CD1c-positive myeloid dendritic cell (primary cell): ENCODE measurements around the gene C19orf81.
A peak's percentile ranks its signal among the peaks of the same experiment; 100 is the strongest.

Experiments
- DNase-seq: peaks from one replicate; pipeline ENCODE4 v3.0.0-alpha.2; 2016; ENCODE audit errors: extremely low spot score

Gene C19orf81

DNA sequence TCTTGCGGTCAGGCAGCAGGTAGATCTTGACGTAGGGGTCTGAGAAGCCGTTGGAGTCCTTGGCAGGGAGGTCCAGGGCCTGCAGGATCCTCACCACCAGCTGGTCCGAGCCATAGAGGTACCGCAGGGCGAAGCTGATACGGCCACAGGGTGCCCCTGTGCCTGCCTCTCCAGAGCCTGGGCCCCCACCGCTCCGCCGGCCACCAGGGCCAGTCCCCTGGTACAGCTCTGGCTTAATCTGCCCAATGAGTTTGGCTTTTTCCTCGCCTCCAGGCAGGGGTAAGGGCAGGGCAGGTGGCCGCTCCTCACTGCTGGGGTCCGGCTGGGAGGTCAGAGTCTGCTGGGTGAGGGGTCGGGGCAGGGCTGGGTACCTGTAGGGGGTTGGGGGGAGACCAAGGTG, 19.4 kb upstream of the C19orf81 start:
- DNase-seq: no peak

DNA sequence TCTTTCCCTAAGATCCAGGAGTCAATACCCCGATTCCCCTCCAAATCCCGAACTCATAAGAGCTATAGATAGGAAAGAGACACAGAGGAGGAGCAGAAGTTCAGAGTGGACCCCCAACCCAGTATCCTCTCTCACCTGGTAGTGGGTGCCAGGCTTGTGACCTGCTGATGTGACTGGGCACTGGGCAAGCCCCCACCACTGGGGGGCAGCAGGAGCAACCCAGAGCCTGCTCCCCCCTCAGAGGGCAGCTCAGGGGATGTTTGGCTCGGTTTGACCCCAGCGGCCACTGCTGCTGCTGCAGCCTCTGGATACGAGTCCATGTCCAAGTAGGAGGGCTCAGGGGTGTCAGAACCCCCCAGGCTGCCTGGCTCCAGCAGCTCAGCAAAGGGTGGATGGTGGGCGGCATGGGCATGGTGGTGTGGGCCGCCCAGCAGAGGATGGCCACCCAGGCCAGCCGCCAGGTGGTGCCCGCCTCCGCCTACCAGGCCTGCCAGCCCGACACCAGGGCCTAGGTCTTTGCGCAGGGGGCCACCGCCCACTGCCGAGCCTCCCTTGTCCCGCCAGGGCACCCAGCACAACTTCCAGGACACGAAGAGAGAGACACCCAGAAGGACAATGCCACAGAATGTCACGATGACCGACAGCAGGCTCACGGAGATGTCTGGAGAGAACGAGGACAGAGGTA, 17.0 kb upstream of the C19orf81 start:
- DNase-seq: no peak

DNA sequence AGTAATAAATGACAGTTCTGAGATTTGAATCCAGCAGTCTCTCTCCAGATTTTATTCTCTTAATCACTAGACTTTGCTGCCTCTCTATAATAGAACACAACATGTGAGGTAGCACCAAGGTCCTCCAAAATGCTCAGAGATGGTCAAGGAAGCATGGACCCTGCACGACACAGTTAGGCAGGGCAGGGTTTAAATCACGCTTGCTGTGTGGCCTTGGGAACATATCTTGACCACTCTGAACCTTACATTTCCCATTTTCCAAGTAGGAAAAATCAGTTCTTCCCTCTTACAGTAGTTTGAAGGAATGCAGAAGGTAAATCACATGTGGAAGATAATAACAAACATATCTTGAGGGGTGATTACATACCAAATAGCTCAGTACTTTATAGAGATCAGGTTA, 15.9 kb upstream of the C19orf81 start:
- no peak for DNase-seq

DNA sequence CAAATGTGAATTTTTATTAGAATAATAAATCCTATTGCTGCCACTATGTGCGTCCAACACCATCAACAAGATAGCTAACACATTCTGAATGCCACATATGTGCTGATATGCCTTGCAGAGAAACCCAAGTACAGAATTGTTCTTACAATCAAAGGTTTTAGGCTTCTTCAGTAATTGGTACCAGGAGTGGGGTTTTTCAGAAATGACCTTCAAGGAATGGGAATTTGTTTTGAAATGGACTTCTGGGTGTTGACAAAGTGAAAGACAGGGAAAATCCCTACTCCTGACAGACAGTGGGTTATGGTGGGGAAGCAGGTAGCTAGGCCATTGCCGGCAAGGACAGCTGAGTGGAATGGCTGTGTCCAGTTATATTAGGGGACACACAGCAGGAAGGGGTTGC, 15.3 kb upstream of the C19orf81 start:
- DNase-seq: no peak

DNA sequence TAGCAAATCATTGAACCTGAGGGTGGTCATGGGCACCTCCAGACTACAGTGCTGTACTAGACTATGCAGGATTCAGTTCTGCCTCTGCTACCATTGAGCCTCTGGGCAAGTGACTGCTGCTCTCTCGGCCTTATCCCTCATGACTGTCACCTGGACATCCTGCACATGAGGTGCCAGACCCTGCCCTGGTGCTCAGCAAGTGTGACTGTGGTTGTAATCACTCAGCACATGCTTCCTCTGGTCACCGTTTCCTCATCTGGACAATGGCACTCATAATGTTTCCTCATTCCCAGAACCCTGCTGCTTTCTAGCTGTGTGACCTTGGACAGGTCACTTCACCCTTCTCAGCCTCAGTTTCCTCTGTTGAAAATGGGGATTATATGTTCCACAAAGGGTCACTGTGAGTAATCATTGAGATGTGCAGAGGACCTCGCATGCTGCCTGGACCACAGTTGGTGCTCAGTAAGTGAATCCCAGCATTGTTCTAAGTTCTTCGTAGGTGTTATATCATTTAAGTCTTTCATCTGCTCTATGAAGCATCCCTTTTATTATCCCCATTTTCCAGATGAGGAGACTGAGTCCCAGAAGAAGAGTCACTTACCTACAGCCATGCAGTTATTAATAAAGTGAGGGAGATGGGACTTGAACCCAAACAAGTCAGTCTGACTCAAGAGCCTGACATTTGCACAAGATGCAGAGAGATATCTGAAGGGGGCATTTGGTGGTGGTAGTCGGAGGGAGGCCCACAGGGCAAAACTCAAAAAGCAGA, 12.7 kb upstream of the C19orf81 start:
- no peak for DNase-seq

DNA sequence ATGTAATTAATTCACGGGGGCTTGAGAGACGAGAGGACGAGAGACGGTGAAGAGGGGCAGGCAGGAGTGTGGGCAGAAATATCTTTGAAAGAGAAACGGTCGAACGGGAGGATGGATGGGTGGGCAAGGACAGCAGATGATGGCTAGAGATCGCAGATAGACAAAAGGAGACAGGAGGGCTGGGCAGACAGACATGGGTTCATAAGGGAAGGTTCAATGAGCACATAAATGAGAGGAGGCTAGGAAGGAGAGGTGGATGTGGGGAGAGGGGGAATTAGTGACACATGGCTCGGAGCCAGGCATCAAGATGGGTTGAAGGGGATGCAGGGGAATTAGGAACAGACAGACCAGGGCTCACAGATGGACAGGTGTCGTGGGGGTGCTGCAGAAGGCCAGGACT, 10.6 kb upstream of the C19orf81 start:
- DNase-seq: no peak

DNA sequence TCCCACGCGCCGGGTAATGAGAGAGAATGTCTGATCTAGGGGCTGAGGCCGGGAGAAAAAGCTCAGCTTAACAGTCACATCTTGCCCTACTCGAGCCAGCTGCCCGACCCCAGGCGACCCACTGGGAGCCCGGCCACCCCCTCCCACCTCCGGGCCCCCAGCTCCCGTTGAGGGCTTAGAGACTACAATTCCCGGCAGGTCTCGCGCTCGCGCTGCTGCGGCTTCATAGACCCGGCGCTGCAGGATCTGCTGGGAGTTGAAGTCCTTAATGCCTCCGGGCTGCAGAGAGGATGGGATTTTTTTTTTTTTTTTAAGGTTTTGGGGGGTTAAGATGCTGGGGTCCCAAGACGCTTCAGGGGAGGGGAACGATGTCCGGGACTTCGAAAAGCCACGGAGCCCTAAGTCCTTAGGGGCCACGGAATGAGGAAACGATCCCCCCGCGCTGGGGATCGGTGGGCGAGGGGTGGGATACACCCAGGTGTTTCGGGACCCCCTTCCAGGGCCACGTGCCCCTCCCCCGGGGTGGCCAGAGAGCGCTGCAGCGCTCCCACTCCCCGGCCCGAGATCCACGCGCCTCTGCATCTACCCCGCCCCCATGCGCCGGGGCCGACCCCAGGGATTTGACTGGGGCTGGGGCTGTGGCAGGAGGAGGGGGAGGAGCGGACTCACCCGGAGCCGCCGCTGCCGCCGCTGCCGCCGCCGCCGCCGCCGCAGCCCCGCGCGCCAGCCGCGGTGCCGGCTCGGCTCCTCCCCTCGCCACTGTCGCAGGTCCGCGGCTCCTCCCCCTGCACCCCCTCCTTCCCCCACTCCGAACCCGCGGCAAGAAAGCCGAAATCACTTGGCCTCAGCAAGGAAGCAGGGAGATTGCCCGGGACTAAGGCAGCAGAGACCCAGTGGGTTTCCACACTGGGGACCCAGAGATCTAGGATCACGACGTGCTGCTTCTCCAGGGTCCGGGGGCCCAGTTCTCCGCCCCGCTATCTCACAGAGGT, 9.8 kb upstream of the C19orf81 start, which contains the start of gene SYT3:
Gene SYT3, minus strand, starts transcription at position 761 of the 992 bp plus-strand sequence. CDS start 2,470 bp downstream, outside the sequence.
- DNase-seq: peak; percentile 8

DNA sequence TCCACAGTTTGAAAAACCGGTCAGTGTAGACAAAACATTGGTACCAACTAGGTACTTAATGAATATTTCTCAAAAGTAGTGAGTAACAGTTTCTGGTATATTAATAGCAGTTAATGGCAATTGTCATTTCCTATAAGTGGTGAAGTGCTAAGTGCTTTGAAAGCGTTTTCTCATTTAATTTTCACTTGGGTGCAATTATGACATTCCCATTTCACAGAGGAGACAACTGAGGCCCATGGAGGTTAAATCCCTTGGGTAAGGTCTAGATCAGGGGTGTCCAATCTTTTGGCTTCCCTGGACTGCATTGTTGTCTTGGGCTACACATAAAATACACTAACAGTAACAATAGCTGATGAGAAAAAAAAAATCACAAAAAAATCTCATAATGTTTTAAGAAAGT, 8.9 kb upstream of the C19orf81 start:
- DNase-seq: no peak

DNA sequence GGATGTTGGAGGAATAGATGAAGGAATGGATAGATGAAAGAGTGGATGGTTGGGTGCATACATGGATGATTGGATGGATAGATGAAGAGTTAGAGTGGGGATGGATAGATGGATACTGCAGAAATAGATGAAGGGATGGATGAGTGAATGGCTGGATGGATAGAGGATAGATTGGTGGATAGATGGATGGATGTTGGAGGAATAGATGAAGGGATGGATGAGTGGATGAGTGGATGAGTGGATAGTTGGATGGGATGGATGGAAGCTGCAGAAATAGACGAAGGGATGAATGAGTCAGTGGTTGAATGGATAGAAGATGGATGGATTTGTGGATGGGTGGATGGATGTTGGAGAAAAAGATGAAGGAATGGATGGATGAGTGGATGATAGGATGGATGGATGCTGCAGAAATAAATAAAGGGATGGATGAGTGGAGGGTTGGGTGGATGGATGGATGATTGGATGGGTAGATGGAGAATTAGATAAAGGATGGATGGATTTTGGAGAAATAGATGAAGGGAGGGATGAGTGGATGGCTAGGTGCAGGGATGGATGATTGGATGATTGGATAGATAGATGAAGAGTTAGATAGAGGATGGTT, 4.8 kb upstream of the C19orf81 start:
- no peak for DNase-seq

DNA sequence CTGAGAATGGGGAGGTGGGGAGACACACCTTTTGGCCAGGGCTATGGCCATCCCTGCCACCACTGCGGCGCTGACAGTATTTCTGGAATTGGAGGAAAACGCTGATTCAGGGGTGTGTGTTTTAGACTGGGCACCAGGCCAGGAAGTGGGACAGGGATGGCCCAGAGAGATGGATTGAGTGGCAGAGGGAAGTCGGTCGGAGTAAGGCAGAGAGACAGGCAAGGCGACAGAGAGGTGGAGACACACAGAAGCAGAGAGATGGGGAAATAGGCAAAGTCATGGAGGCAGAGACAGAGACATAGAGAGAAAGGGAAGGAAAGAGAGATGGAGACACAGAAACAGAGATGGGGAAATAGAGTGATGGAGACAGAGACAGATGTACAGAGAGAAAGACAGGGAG, 4.1 kb upstream of the C19orf81 start:
- DNase-seq: no peak

DNA sequence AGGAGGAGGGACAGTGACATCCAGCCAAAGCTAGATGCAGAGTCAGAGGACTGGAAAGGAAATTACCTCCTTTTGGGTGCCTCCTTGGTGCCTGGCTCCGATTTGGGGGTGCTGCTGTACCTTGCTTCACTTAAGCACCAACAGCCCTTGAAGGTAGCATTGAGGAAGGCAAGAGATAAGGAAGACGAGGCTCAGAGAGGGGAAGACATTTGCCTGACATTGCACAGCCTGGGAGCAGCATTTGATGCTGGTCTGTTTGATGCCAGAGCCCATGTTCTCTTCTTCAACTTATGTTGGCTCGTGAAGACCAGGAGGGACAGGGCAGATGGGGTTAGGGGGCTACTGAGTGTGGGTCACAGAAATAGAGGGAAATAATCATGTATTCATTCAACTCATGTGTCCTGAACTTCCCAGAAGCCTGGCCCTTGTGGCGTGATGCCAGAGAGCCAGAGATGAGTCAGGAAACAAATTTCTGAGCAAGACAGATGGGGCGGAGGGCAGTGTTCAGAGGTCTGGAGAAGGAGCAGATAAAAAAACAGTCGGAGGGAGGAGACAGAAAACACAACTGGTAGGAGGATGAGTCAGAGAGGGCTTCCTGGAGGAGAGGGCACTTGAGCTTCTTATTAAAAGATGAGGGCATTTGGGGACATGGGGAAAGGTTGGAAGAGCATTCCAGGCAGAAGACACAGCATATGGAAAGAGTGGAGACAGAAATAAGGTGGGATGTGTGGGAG, 3.0 kb upstream of the C19orf81 start:
- no peak for DNase-seq

DNA sequence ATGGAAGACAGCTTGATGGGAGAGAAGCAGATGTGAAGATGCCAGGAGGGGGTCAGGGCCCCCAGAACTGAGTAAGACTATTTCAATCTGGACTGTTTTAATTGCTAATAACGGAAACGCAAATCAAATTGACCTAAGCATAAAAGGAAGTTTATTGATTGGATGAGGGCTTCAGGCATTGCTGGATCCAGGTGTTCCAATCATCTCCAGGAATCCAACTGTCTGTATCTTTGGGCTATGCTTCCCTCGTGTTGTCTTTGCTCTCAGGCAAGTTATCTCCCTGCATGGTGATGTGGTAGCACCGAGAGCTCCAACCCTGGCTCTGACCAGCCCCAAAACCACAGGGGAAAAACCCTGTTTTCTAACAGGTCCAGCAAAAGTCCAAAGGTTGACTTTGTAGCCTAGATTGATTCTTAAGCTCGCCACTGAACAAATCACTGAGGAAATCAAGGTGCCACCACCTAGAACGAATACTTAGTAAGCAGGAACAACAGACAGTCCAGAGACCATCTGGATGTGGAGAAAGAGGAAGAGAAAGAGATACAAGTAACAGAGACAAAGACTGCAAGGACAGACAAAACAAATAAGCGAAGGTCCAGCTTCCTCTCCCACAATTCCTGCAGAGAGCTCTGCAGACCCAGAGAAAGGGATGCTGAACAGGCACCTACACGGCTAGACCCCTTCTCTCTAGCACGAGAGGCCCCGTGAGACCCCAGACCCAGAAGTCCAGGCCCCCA, 1.2 kb upstream of the C19orf81 start:
- no peak for DNase-seq

DNA sequence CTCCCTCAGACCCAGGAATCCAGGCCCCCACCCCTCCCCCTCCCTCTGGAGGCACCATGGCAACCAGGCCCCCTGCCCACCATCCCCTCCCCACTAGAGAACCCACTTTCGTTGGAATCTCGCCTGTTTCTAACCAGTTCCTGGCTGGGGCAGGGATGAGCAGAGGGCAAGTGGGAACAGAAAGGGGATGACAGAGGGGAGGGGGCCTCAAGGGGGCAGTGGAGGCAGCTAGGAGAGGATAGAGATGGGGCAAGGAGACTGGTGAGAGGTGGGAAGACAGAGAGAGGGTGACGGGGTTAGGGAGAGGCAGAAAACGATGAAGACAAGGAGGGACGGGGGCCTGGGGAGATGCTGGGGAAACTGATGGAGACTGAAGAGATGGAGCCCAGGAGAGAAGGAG, 586 bp upstream of the C19orf81 start:
- no peak for DNase-seq

DNA sequence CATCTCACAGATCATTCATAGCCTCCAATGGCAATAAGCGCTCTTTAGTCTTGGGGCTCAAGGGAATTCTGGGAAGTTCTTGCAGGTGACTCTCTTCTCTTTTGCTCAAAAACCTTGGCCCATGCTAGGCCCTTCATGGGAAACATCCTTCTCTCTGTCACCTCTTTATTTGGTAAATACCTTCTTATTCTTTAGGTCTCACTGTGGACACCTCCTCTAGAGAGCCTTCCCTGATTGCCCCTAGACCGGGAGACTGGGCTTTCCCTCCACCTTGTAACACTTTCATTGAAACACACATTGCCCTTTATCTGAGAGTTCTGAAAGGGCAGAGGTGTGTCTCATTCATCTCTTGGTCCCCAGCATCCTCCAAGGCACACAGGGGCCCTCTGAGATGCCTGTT, 1.9 kb downstream of the C19orf81 start:
- DNase-seq: no peak

DNA sequence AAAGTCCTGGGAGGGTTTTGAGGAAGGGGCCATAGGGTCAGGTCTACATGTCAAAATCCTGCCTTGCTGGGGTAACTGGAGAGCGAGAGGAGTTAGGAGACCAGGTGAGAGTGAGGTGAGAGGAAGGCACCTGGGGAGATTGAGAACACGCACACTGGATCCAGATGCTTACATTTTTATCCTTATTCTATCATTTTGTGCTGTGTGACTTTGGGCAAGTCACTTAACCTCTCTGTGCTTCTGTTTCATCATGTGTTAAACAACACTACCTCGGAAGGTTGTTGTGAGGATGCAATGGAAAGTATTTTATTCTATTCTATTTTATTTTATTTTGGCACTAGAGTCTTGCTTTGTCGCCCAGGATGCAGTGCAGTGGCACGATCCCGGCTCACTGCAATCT, 3.5 kb downstream of the C19orf81 start:
- no peak for DNase-seq

DNA sequence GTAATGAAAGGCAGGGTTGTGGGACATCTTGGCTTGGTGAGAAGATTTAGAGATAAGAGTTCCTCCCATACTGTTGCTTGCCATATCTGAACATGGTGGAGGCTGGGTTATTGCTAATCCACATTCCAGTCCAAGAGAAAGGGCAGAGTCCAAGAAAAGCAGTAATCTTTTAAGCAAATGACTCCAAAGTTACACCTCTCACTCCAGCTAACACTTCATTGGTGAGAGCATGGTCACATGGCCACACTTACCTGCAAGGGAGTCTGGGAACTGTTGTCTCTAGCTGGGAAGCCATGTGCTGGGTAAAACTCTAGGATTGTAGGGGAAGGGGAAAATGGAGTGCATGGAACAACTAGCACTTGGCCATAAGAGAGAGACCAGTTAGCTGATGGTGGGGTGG, 5.6 kb downstream of the C19orf81 start:
- DNase-seq: no peak

DNA sequence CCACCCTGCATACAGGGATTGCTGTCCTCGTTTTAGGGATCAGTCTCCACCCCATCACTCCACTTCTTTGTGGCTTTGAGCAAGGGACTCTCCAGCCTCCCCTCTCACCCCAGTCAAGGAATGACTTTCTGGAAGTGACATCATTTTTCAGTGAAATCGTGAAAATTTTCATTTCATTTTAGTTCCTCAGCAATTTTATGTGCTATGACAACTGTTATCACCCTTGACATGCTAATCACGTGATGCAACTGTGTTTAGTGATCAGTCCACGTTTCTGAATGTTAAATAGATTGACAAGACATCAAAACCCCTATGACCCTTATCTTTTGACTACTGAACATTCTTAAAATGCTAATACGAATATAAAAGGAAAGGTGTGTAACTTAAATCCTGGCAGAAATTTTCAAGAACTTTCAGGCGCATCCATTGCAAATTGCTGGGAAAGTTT, 8.0 kb downstream of the C19orf81 start:
- DNase-seq: peak; percentile 29

DNA sequence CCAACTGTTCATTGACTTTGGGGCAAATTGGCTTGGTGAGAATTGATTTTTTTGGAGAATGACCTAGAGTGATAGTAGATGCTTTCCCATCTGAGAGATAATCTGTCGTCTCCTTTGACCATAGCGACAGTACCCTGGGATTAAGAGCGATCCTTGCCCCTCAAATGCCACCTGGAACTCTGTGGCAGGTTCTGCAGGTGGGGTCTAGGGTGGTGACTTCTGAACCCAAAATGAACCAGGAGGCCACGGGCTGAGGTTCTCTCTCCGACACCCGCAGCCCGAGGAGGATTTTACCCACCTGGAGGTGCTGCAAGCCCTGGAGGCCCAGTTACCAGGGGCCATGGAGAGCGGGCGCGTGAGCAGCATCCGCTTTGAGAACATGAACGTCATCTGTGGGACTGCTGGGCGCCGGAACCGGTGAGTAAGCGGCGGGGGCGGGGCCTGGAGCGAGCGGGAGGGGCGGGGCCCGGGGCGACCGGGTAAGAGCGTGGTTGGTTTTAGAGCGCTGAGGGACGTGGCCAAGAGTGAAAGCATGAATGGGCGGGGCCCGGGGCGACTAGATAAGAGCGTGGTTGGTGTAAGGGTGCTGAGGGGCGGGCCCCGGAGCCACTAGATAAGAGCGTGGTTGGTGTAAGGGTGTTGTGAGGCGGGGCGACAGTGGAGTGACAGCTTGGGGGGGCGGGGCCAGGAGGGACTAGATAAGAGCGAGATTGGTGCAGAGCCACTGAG, 8.6 kb downstream of the C19orf81 start:
- peak; percentile 87 for DNase-seq

DNA sequence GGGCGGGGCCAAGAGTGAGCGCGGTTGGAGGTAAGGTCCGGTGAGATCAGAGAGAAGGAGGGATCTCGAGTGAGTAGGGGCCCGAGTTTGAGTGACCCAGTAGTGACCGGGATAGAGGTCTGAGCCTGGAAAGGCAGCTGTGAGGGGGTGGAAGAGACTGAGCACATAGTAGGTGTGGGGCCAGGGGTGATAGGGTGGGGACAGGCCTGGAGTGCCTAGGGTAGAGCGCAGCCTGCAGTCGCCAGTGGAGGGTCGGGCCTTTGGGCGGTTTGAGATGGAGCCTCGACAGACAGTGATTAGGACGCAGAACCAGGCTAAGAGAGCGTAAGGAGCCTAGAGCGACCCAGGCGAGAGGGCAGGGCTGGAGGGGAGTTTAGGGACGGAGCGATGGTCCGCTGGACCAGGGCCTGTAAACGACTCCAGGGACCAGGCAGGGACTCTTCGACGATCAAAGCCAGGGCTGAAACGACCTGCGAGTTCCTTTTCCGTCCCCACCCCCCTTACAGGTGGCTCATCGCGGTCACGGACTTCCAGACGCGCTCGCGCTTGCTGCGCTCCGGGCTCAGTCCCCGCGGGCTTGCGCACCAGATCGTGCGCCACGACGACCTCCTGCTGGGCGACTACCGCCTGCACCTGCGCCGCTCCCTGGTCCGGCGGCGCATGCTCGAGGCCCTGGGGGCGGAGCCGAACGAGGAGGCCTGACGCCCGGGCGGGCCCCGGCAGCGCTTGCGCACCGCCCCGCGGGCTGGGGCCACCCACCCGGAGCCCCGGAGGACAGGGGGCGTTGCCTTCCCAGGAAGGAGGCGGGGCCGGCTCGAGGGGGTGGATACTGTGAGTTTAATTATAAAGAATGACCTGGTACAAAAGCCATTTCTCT, 9.4 kb downstream of the C19orf81 start:
- peak; percentile 47 for DNase-seq
